Osteoblast (primary cell): Measurements from ENCODE around the gene TLL2. TPM values are rescaled to one million over a fixed set of nuclear protein-coding genes. Genes with fewer than 3 reads are reported as not detected.

Experiments
- DNase-seq: peaks from one replicate; pipeline ENCODE4 v3.0.0; 2011; ENCODE audit warnings: low spot score, mixed read lengths; ENCODE audit not compliant: insufficient read length; ENCODE audit errors: missing footprints
- H2AFZ ChIP-seq: 2 replicates; pipeline ENCODE4 v1.6.0; 2011; ENCODE audit warnings: mild to moderate bottlenecking, low read length
- H3K27ac ChIP-seq: 2 replicates; pipeline ENCODE4 v1.5.1; 2011; ENCODE audit warnings: mild to moderate bottlenecking, low read depth, low read length, moderate library complexity
- H3K27me3 ChIP-seq: 2 replicates; pipeline ENCODE4 v1.6.0; 2012; ENCODE audit warnings: mild to moderate bottlenecking, control low read depth, inconsistent platforms, low read length, moderate library complexity; ENCODE audit not compliant: insufficient read depth
- H3K36me3 ChIP-seq: 2 replicates; pipeline ENCODE4 v1.5.1; 2011; ENCODE audit warnings: mild to moderate bottlenecking, low read length, control low read depth, moderate library complexity; ENCODE audit not compliant: insufficient read depth
- H3K4me1 ChIP-seq: 2 replicates; pipeline ENCODE4 v1.5.1; 2011; ENCODE audit warnings: mild to moderate bottlenecking, low read length, control low read depth, moderate library complexity; ENCODE audit not compliant: insufficient read depth
- H3K4me2 ChIP-seq: 2 replicates; pipeline ENCODE4 v1.6.0; 2011; ENCODE audit warnings: mild to moderate bottlenecking, low read length; ENCODE audit not compliant: insufficient read depth
- H3K4me3 ChIP-seq: fragments of 200-600 bp; sonication (generic); 3 replicates; pipeline ENCODE4 v1.5.1; 2012; ENCODE audit warnings: mild to moderate bottlenecking, low read length, inconsistent platforms; ENCODE audit not compliant: insufficient read depth
- H3K79me2 ChIP-seq: 2 replicates; pipeline ENCODE4 v1.6.0; 2012; ENCODE audit warnings: mild to moderate bottlenecking, low read length, control low read depth, inconsistent platforms; ENCODE audit not compliant: insufficient read depth
- H3K9me3 ChIP-seq: 2 replicates; pipeline ENCODE4 v1.5.1; 2011; ENCODE audit warnings: low read depth, low read length, control low read depth
- H4K20me1 ChIP-seq: 2 replicates; pipeline ENCODE4 v1.6.0; 2012; ENCODE audit warnings: mild to moderate bottlenecking, low read length, control low read depth; ENCODE audit not compliant: insufficient read depth
- CTCF ChIP-seq: IDR thresholded peaks from 2 replicates; pipeline ENCODE4 v1.5.1; 2011; ENCODE audit warnings: mild to moderate bottlenecking, low read depth, low read length, moderate library complexity; ENCODE audit errors: extremely low read depth
- total RNA-seq: library from RNA; depleted of rRNA; stranded (reverse); fragments of >200 nt; gene quantifications from 2 replicates; pipeline ENCODE4 v1.2.3, GENCODE V29; 2012

Gene TLL2
- total RNA-seq, 1 donor: 0.36 TPM

- H3K79me2 ChIP-seq: no peaks in the 10 kb centered on the region
- H2AFZ ChIP-seq: no peak overlapping the region
- no peak overlapping the region for H3K4me2 ChIP-seq
- no peak overlapping the region for H3K27ac ChIP-seq
- no peaks in the 10 kb centered on the region for H3K4me1 ChIP-seq
- no peak for TF ChIP-seq CTCF
- no peaks in the 10 kb centered on the region for H3K9me3 ChIP-seq
- no peaks in the 10 kb centered on the region for H3K36me3 ChIP-seq
- H3K27me3 ChIP-seq: peaks cover 2% of the 10 kb centered on the region
- DNase-seq: no peak
- H4K20me1 ChIP-seq: no peaks in the 10 kb centered on the region
- no peak overlapping the region for H3K4me3 ChIP-seq
These were observed 86.4 kb downstream of the TLL2 start for GRCh38 chr10:96427291-96427690.

- Histone ChIP-seq H3K36me3 (no peaks in the 10 kb centered on the region), H2AFZ (no peak overlapping the region), H3K27me3 (peaks cover 1% of the 10 kb centered on the region), H3K27ac (no peak overlapping the region), H3K4me2 (no peak overlapping the region), H3K9me3 (no peaks in the 10 kb centered on the region), H4K20me1 (no peaks in the 10 kb centered on the region), H3K79me2 (no peaks in the 10 kb centered on the region), H3K4me1 (no peaks in the 10 kb centered on the region), H3K4me3 (no peak overlapping the region)
- no peak for TF ChIP-seq CTCF
- DNase-seq: no peak
These were observed 91.2 kb downstream of the TLL2 start for GRCh38 chr10:96422525-96422924.

GRCh38 chr10:96421995-96422394, 91.7 kb downstream of the TLL2 start:
- H3K4me1 ChIP-seq: no peaks in the 10 kb centered on the region
- H2AFZ ChIP-seq: no peak overlapping the region
- H4K20me1 ChIP-seq: no peaks in the 10 kb centered on the region
- H3K4me2 ChIP-seq: no peak overlapping the region
- H3K79me2 ChIP-seq: no peaks in the 10 kb centered on the region
- no peak overlapping the region for H3K4me3 ChIP-seq
- no peaks in the 10 kb centered on the region for H3K9me3 ChIP-seq
- no peak for DNase-seq
- no peak for TF ChIP-seq CTCF
- H3K27me3 ChIP-seq: no peaks in the 10 kb centered on the region
- no peak overlapping the region for H3K27ac ChIP-seq
- no peaks in the 10 kb centered on the region for H3K36me3 ChIP-seq

- no peaks in the 10 kb centered on the region for H3K27me3 ChIP-seq
- TF ChIP-seq CTCF: no peak
- no peak for DNase-seq
- no peaks in the 10 kb centered on the region for H3K36me3 ChIP-seq
- H4K20me1 ChIP-seq: no peaks in the 10 kb centered on the region
- H3K9me3 ChIP-seq: no peaks in the 10 kb centered on the region
- no peaks in the 10 kb centered on the region for H3K4me1 ChIP-seq
- no peaks in the 10 kb centered on the region for H3K79me2 ChIP-seq
- no peak overlapping the region for H2AFZ ChIP-seq
- H3K4me2 ChIP-seq: no peak overlapping the region
- H3K4me3 ChIP-seq: no peak overlapping the region
- no peak overlapping the region for H3K27ac ChIP-seq
These were observed 93.3 kb downstream of the TLL2 start for GRCh38 chr10:96420228-96421009.
